Activated CD4-positive, alpha-beta T cell treated with anti-CD3 and anti-CD28 coated beads, Interleukin-2, amount 50 U/mL, for 48 hours (primary cell): Measurements from ENCODE around the gene ZBTB26.
A peak's percentile ranks its signal among the peaks of the same experiment; 100 is the strongest.

Source experiments
- DNase-seq, 2 experiments: peaks; one replicate each; pipeline ENCODE4 v3.0.0-alpha.2; 2020

Gene ZBTB26

GRCh38 chr9:122931226-122932121 lies at the start of gene ZBTB26:
ZBTB26 (minus strand) TSS chr9:122931512; CDS start chr9:122919934, 11,578 bp downstream.
- peak; percentile 93 to 95 for DNase-seq

- DNase-seq: no peak
Observed at GRCh38 chr9:122978601-122979000, 47.3 kb upstream of the ZBTB26 start.

- DNase-seq: no peak
Observed at GRCh38 chr9:122975196-122975595, 43.9 kb upstream of the ZBTB26 start.

- DNase-seq: no peak
Observed at GRCh38 chr9:122961139-122961538, 29.8 kb upstream of the ZBTB26 start.

GRCh38 chr9:122955961-122956360 lies 24.6 kb upstream of the ZBTB26 start:
- no peak for DNase-seq

GRCh38 chr9:122954253-122954691 lies 23.0 kb upstream of the ZBTB26 start:
- DNase-seq: no peak

- no peak for DNase-seq
Observed at GRCh38 chr9:122951056-122951455, 19.7 kb upstream of the ZBTB26 start.

- DNase-seq: no peak
Observed at GRCh38 chr9:122950263-122950662, 19.0 kb upstream of the ZBTB26 start.

GRCh38 chr9:122949696-122950095 lies 18.4 kb upstream of the ZBTB26 start:
- no peak for DNase-seq

GRCh38 chr9:122948313-122948712 lies 17.0 kb upstream of the ZBTB26 start:
- no peak for DNase-seq

- DNase-seq: no peak
Observed at GRCh38 chr9:122946461-122947005, 15.2 kb upstream of the ZBTB26 start.

- no peak for DNase-seq
Observed at GRCh38 chr9:122944960-122945888, 13.9 kb upstream of the ZBTB26 start.

- no peak for DNase-seq
Observed at GRCh38 chr9:122941582-122942234, 10.4 kb upstream of the ZBTB26 start.

GRCh38 chr9:122940749-122941581 lies 9.7 kb upstream of the ZBTB26 start, which contains the start of gene RABGAP1:
RABGAP1 (plus strand) TSS chr9:122941020; CDS start chr9:122957060, 16,040 bp downstream.
- DNase-seq: peak; percentile 99

GRCh38 chr9:122940454-122940748 lies 9.1 kb upstream of the ZBTB26 start:
- DNase-seq: no peak

GRCh38 chr9:122939601-122940000 lies 8.3 kb upstream of the ZBTB26 start:
- DNase-seq: no peak

- no peak for DNase-seq
Observed at GRCh38 chr9:122936883-122937282, 5.6 kb upstream of the ZBTB26 start.

GRCh38 chr9:122936464-122936863 lies 5.2 kb upstream of the ZBTB26 start:
- no peak for DNase-seq

GRCh38 chr9:122930541-122931225 lies 629 bp downstream of the ZBTB26 start:
- no peak for DNase-seq

GRCh38 chr9:122929796-122930354 lies 1.4 kb downstream of the ZBTB26 start:
- DNase-seq: no peak

GRCh38 chr9:122923947-122924346 lies 7.4 kb downstream of the ZBTB26 start:
- no peak for DNase-seq
